Stimulated activated CD4-positive, alpha-beta T cell treated with anti-CD3 and anti-CD28 coated beads, Interleukin-12 subunit alpha, Interleukin-12 subunit beta, amount 100 ng/mL, for 24 hours (primary cell): ENCODE data around the gene AUTS2.
"Not testable (repeated sequence)": the region's sequence is repeated elsewhere in the genome, so short reads cannot be mapped to it uniquely, and the experiment has no call there.

ENCODE experiments used
- DNase-seq, 2 experiments: peaks; one replicate each; pipeline ENCODE4 v3.0.0-alpha.2; 2020; ENCODE audit warnings: low read depth in 2 of 2

AUTS2 gene

GRCh38 chr7:70349819-70350218 is 751.5 kb downstream of the AUTS2 start:
- DNase-seq = no peak

- DNase-seq = no peak
Observed at GRCh38 chr7:70352088-70352487, 753.8 kb downstream of the AUTS2 start.

GRCh38 chr7:70352906-70353305 is 754.6 kb downstream of the AUTS2 start:
- DNase-seq = no peak

GRCh38 chr7:70353330-70353945 is 755.2 kb downstream of the AUTS2 start:
- no peak for DNase-seq

GRCh38 chr7:70353946-70354335 is 755.7 kb downstream of the AUTS2 start:
- no peak for DNase-seq

- DNase-seq = no peak
Observed at GRCh38 chr7:70354409-70355169, 756.3 kb downstream of the AUTS2 start.

GRCh38 chr7:70355198-70356020 is 757.1 kb downstream of the AUTS2 start:
- DNase-seq = no peak

- DNase-seq = no peak
Observed at GRCh38 chr7:70356085-70356786, 758.0 kb downstream of the AUTS2 start.

GRCh38 chr7:70356787-70357328 is 758.6 kb downstream of the AUTS2 start:
- DNase-seq = no peak

- DNase-seq = no peak
Observed at GRCh38 chr7:70360557-70360956, 762.3 kb downstream of the AUTS2 start.

GRCh38 chr7:70361821-70362220 is 763.5 kb downstream of the AUTS2 start:
- DNase-seq = no peak

- DNase-seq = not testable (repeated sequence)
Observed at GRCh38 chr7:70364393-70364792, 766.1 kb downstream of the AUTS2 start.

GRCh38 chr7:70371652-70372051 is 773.4 kb downstream of the AUTS2 start:
- no peak for DNase-seq

- no peak for DNase-seq
Observed at GRCh38 chr7:70372768-70373515, 774.7 kb downstream of the AUTS2 start.

GRCh38 chr7:70374772-70375533 is 776.7 kb downstream of the AUTS2 start:
- no peak for DNase-seq

- DNase-seq = no peak
Observed at GRCh38 chr7:70376561-70377031, 778.3 kb downstream of the AUTS2 start.

- no peak for DNase-seq
Observed at GRCh38 chr7:70377957-70378356, 779.7 kb downstream of the AUTS2 start.

- no peak for DNase-seq
Observed at GRCh38 chr7:70379210-70379609, 780.9 kb downstream of the AUTS2 start.

GRCh38 chr7:70380421-70381015 is 782.2 kb downstream of the AUTS2 start:
- no peak for DNase-seq
